CD1c-positive myeloid dendritic cell (primary cell): ENCODE data around the gene NFYC.
A peak's percentile ranks its signal among the peaks of the same experiment; 100 is the strongest.

Experiments
- DNase-seq: peaks from one replicate; pipeline ENCODE4 v3.0.0-alpha.2; 2016; ENCODE audit errors: extremely low spot score

Gene NFYC

DNA sequence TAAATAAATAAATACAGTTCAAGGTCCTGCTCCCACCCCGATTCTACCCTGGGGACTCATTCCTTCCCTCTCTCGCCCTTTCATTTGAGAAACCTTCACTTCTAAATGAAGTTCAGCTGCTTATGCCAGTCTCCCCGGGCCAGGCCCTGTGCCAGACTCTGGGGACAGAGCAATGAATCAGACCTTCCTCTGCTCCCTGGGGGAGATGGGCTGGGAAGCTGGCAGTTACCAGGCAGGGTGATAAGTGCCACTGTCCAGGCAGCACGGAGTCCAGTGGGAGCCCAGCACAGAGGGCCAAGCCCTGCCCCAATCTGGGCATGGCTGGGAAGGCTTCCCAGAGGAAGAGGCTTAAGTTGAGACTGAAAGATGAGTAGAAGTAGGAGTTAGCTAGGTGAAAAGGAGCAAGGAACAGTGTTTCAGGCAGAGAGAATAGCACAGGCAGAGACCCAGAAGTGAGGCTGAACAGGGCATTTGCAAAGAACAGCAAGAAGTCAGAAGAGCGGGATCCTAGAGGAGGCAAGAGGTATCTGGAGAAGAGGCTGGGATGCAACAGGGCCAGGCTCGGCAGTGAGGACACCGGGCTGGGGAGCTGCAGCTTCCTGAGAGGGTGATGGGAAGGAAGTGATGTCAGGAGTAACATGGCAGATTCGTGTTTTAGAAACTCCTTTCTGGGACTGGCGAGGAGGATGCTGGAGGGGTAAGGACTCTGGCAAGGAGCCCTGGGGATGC is 105.6 kb downstream of the NFYC start:
- DNase-seq = no peak

- DNase-seq = no peak
Observed at GRCh38 chr1:40797668-40798010, 106.1 kb downstream of the NFYC start.

GRCh38 chr1:40798366-40799281 is 107.1 kb downstream of the NFYC start:
- DNase-seq = no peak

GRCh38 chr1:40799351-40799867 is 107.9 kb downstream of the NFYC start:
- no peak for DNase-seq

DNA sequence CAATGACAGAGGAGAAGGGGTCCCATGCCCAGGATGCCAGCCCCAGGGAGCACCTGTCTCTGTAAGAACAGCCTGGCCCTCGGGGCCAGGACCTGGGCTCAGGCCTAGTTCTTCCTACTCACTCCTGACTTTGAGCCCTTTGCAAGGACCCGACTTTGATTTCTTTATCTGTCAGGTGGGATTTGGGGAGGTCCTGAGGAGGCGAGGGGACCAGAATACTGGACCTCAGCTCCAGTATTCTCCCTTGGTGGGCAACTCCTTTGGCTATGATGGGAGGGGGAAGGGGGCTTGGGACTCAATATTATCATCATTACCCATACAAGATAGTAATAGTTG is 110.2 kb downstream of the NFYC start:
- no peak for DNase-seq

DNA sequence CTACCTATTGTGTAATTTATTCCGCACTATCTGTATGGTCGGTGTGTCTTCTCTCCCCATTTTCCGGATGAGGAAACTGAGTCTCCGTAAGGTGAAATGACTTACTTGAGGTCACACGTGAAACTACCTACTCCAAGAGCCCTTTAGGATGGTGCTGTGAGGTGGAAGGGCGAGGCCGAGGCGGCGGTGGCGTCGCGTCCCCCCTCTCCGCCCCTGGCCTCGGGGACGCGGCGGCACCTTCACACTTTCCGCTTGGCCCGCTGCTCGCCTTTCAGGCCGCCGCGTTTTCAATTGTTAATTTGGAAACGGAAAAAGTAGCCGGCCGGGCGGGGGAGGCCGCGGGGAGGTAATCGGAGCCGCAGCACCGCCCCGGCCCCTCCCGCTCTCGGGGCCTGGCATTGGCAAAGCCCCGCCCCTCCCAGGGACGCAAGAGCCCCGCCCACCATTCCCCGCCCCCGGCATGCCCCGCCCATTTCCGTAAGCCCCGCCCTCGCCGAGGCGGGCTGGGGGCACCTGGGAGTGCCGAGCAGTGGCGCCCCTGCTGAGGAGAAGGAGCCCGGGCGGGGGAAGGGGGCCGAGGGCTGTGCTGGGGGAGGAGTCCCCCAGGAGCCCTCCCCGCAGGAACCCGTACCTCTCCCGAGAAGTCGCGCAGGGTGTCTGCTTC is 110.7 kb downstream of the NFYC start:
- peak; percentile 84 for DNase-seq

DNA sequence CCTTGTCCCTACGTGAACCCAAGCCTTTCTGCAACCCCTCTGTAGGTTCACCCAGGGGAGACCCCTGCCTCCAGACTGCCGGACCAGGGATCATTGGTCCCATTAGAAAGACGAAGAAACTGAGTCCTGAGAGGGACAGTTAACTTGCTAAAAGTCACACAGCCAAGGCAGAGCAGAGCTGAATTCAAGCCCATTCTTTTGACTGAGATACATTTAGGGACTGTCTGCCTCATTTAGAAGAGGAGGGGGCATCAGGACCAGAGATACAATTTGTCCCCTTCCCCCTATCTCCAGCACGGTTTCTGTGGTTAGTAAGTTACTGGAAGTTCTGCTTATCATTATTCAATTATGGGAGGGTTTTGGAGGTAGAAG is 111.2 kb downstream of the NFYC start:
- DNase-seq = no peak

GRCh38 chr1:40803447-40803846 is 111.9 kb downstream of the NFYC start:
- DNase-seq = no peak

- DNase-seq = no peak
Observed at GRCh38 chr1:40803902-40804301, 112.4 kb downstream of the NFYC start.

- no peak for DNase-seq
Observed at GRCh38 chr1:40806240-40806639, 114.7 kb downstream of the NFYC start.

DNA sequence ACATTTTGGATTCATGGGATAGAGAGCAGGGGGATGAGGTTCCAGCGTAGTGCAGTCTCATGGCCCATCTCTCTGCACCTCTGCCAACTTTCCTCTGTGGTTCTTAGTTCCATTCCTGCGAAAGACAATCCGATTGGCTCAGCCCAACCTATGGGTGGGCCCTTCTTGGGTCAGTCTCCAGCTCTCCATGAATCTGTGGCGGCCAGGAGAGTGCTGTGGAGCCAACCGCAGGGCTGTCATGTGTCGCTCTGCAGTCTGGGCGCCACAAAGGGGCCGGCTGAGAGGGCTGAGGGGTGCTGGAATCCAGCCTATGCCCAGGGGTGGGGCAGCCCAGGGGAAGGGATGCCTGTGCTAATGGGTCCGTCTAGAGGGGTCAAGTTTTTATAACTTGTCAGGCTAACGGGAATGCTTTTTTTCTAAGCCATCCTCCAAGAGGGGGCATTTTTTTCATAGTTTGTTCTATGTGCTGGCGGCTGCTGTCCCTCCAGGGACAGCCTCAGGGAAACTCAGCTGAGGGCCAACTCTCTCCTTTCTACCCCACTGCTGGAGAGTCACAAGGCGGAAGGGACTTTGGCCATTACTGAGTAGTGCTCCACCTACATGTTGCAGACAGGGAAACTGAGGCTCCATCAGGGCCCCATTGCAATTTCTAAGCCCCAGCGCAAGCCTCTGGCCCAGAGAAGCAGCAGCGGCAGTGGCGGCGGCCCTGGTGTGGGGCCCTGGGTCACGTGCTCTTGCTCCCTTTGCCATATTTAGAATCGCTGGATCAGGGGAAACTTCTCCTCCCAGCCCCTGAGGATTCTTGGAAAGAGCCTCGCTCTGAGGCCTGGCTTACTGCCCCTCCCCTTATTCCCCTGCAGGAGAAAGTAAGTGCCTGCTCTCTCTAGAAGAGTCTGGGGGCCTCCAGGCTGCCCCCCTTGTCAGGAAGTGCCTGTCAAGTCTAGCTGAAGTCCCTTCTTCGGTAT is 115.5 kb downstream of the NFYC start:
- DNase-seq = no peak

DNA sequence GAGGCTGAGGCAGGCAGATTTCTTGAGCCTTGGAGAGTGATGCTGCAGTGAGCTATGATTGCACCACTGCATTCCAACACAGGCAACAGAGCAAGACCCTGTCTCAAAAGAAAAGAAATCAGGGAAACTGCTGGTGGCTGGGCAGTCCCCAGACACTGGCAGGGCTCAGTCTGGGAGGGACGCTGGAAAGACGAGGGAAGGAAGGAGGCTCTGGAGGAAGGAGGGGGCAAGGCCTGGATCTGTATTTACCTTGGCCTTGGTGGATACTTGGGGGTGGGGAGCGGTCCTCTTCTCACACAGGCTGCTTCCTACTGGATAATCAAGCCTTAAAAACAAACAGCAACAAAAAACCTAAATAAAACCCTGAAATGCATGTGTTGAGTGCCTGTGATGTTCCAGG is 116.5 kb downstream of the NFYC start:
- DNase-seq = no peak

DNA sequence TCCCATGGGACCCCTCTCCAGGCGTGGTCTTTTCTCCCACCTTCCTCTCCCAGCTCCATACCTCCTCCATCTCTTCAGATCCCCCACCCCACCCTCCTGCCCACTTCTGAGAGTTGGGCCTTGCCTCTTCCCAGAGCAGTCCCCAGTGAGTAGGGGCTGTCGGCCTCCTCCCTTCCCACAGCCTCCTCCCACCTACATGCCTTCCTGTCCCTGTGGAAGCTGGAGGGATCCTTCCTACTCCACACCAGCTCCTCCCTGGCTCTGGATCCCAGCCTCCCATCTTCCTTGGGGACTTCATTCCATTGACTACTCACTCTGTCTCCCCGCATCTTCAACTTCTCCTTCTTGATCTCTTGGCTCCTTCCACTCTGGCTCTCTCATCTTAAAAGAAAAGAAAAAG is 116.9 kb downstream of the NFYC start:
- DNase-seq = no peak

DNA sequence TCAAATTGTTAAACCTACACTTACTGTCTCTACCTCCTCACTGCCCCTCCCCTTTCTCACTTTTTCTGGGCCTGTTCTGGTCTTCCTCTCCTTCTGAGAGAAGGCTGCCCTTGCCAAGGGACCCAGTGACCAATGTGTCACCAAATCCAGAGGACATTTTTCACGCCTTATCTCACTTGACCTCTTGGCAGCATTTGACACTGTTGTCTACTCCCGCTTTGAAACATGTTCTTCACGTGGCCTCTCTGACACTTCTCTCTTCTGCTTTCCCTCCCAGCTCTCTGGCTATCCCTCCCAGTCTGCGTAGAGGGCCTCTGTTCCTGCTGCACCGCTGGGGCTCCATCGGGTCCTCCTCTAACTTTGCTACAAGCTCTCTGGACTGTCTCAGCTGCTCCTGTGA is 117.4 kb downstream of the NFYC start:
- peak; percentile 53 for DNase-seq

- DNase-seq = no peak
Observed at GRCh38 chr1:40810927-40811326, 119.4 kb downstream of the NFYC start.

GRCh38 chr1:40815420-40815819 is 123.9 kb downstream of the NFYC start:
- DNase-seq = no peak

GRCh38 chr1:40817791-40818263 is 126.3 kb downstream of the NFYC start:
- no peak for DNase-seq

DNA sequence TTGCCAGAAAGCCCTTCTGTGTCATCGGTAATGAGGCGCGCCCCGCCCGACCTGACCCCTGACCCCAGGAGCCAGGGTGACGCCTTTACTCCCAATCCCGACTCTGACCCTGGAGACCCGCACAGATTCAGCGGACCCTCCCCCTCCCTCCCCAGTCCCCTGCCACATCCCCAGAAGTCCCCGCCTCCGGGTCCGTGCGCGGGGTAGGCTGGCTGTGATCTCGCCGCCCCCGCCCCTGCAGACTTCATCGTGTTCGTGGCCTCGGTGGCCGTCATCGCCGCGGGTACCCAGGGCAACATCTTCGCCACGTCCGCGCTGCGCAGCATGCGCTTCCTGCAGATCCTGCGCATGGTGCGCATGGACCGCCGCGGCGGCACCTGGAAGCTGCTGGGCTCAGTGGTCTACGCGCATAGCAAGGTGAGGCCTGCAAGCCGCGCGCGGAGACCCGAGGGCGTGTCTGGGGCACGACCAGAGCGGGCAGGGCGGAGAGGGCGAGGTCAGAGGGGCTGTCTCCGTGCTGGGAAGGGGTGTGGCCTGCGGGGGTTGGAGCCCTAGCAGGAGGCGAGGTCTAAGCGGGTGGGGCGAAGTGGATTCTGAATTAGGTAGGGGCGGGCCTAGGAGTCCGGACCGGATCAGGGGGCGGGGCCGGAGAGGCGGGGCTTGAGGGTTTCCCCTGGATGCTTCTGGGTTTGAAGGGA is 126.9 kb downstream of the NFYC start:
- peak; percentile 74 for DNase-seq

DNA sequence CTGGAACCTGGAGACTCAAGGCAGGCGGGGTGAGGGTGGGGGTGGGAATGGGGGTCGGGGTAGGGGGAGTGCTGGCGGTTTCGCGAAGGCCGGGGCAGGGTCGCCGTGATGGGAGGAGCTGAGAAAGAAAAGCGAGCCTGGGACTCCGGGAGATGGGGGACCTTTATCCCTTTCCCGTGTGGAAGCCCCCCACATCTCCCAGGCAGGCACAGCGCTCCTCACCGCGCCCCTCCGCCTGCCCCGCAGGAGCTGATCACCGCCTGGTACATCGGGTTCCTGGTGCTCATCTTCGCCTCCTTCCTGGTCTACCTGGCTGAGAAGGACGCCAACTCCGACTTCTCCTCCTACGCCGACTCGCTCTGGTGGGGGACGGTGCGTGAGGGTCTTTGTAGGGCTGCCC is 127.6 kb downstream of the NFYC start:
- no peak for DNase-seq

DNA sequence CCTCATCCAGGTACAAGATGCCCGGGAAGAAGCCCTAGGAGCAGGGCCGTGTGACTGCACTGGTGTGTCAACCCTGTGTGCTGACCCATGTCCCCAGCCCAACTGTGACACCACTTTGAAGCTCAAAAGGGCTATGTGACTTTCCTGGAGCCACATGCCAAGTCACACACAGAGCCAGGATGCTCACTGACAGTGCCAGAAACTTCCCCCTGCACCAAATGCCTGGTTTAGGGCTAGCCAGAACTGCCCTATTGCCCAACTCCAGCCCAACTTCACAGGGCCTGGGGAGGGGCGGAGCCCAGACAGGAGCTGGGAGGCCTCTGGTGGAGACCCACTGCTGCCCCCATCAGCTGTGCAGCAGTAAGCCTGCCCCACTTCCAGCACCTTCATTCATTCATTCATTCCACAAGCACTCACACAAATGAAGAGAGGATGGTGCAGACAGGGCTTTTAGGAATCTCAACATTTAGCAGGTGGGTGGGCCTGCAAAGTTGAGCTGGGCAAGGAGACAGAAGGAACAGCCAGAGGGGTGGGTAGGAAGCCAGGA is 128.8 kb downstream of the NFYC start:
- no peak for DNase-seq
